Mucosa of descending colon (tissue), 3 donors: ENCODE results near the gene ETV6. TPM values are rescaled to one million over a fixed set of nuclear protein-coding genes. Genes with fewer than 3 reads are reported as not detected.

Source experiments
- ATAC-seq: fragments of 200-7000 bp; cut with Tn5 transposase; one replicate; pipeline ENCODE4 v1.9.1; 2020; ENCODE audit warnings: mild to moderate bottlenecking, moderate library complexity
- DNase-seq, 3 donors: peaks; one replicate each; pipeline ENCODE4 v3.0.0-alpha.2; 2020
- H3K36me3 ChIP-seq: fragments of 200-600 bp; one replicate; pipeline ENCODE4 v1.8.0; 2021; ENCODE audit warnings: low read depth, mild to moderate bottlenecking
- H3K4me1 ChIP-seq: fragments of 200-600 bp; one replicate; pipeline ENCODE4 v1.8.0; 2021; ENCODE audit warnings: low read depth, mild to moderate bottlenecking
- H3K4me3 ChIP-seq: fragments of 200-600 bp; one replicate; pipeline ENCODE4 v1.8.0; 2021; ENCODE audit warnings: mild to moderate bottlenecking
- H3K9me3 ChIP-seq: fragments of 200-600 bp; one replicate; pipeline ENCODE4 v1.8.0; 2021; ENCODE audit warnings: mild to moderate bottlenecking
- CTCF ChIP-seq: fragments of 200-600 bp; IDR thresholded peaks from one replicate; pipeline ENCODE4 v1.8.0; 2022; ENCODE audit warnings: antibody characterized with exemption, mild to moderate bottlenecking
- intact Hi-C, 2 donors: fragments of 100-400 bp; cut with DNase I in 1 of 2; cut with micrococcal nuclease in 1 of 2; formaldehyde crosslinking; loops; one replicate each; pipeline versions ENCODE4 v1.11.0 to v1.11.1; 2022; cut with DNase I, micrococcal nuclease
- total RNA-seq, 3 donors: library from RNA; stranded (reverse); fragmentation: NEBNext Ultra II Directional in 2 of 3; extraction: Animal tissue kit (Norgen Biotek cat#: 25700) in 2 of 3; gene quantifications; one replicate each; pipeline versions ENCODE4 v1.2.1 to v1.2.4, GENCODE V29; 2021 to 2023
- donor health status: DM: no; HTN: no; CAD: no; lungs with moderate emphysema.
- donor health status: DM: no; HTN: no; CAD: no.
- donor health status: DM: no; HTN: yes; CAD: no.

Gene ETV6
- total RNA-seq, 3 donors from 2014 or later = 60.9 to 74.3 (median 72.8) TPM

GRCh38 chr12:11653215-11653753 lies 3.8 kb downstream of the ETV6 start:
- DNase-seq (peak in 1 of 3 donors; percentile 28), ATAC-seq (no peak)
- intact Hi-C loops = no loop called here
- no peaks in the 10 kb centered on the region for H3K9me3 ChIP-seq
- no peaks in the 10 kb centered on the region for H3K36me3 ChIP-seq
- H3K4me1 ChIP-seq = peaks cover 23% of the 10 kb centered on the region
- no peak overlapping the region for H3K4me3 ChIP-seq
- TF ChIP-seq CTCF = no peak

- no peak for DNase-seq
- H3K9me3 ChIP-seq = no peaks in the 10 kb centered on the region
- no peak for ATAC-seq
- no peak for TF ChIP-seq CTCF
- no peak overlapping the region for H3K4me3 ChIP-seq
- H3K36me3 ChIP-seq = no peaks in the 10 kb centered on the region
- H3K4me1 ChIP-seq = peaks cover 23% of the 10 kb centered on the region
- intact Hi-C loops = no loop called here
Measured at GRCh38 chr12:11654338-11654737, 4.9 kb downstream of the ETV6 start.

GRCh38 chr12:11654802-11655201 lies 5.3 kb downstream of the ETV6 start:
- H3K36me3 ChIP-seq = no peaks in the 10 kb centered on the region
- peaks cover 23% of the 10 kb centered on the region for H3K4me1 ChIP-seq
- TF ChIP-seq CTCF = no peak
- no peaks in the 10 kb centered on the region for H3K9me3 ChIP-seq
- H3K4me3 ChIP-seq = no peak overlapping the region
- no peak for ATAC-seq
- no peak for DNase-seq
- intact Hi-C loops = no loop called here

- intact Hi-C loops = no loop called here
- no peaks in the 10 kb centered on the region for H3K36me3 ChIP-seq
- ATAC-seq (no peak), DNase-seq (no peak)
- TF ChIP-seq CTCF = no peak
- H3K4me3 ChIP-seq = no peak overlapping the region
- H3K9me3 ChIP-seq = no peaks in the 10 kb centered on the region
- peaks cover 23% of the 10 kb centered on the region for H3K4me1 ChIP-seq
Measured at GRCh38 chr12:11655842-11656241, 6.4 kb downstream of the ETV6 start.

GRCh38 chr12:11656550-11656949 lies 7.1 kb downstream of the ETV6 start:
- intact Hi-C loops = no loop called here

More at GRCh38 chr12:11656550-11656949, 7.1 kb downstream of the ETV6 start:
- peaks cover 19% of the 10 kb centered on the region for H3K4me1 ChIP-seq
- H3K9me3 ChIP-seq = no peaks in the 10 kb centered on the region
- no peak overlapping the region for H3K4me3 ChIP-seq
- no peak for DNase-seq
- no peak for ATAC-seq
- no peak for TF ChIP-seq CTCF
- H3K36me3 ChIP-seq = no peaks in the 10 kb centered on the region
